Measurements from ENCODE around the gene STMP1. TPM values are rescaled to one million over a fixed set of nuclear protein-coding genes. Genes with fewer than 3 reads are reported as not detected.

The STMP1 gene
- polyA plus RNA-seq, 2 of the 4 experiments (the other 2 are of a cell fraction), result 33.0 to 35.5 TPM

GRCh38 chr7:135706858-135707569 lies 44.7 kb downstream of the STMP1 start:
- ATAC-seq (no peak), DNase-seq (ENCODE audit: low read depth in 1 of 2, low spot score in 1 of 2) (no peak), FAIRE-seq (no peak)
- H3K27ac ChIP-seq, result no peak overlapping the region
- TF ChIP-seq CBX8 (IDR thresholded peaks at IDR 0.05) (no peak), NPAS2 (CRISPR knock-in tag; IDR thresholded peaks at IDR 0.05; ENCODE audit: borderline replicate concordance) (no peak), RARB (CRISPR knock-in tag; IDR thresholded peaks at IDR 0.05) (no peak), PHF8 (IDR thresholded peaks at IDR 0.05; ENCODE audit: borderline replicate concordance, low read depth) (no peak), RAD21 (conservative IDR thresholded peaks at IDR 0.05 in 1 of 2, IDR thresholded peaks at IDR 0.05 in 1 of 2) (no peak), TFCP2L1 (CRISPR knock-in tag; IDR thresholded peaks at IDR 0.05) (no peak), CEBPB (IDR thresholded peaks at IDR 0.05) (no peak), PBX3 (IDR thresholded peaks at IDR 0.05) (no peak), RCOR1 (IDR thresholded peaks at IDR 0.05; ENCODE audit: low read depth, low read length) (no peak), EP300 (IDR thresholded peaks at IDR 0.05) (no peak), FOSL2 (IDR thresholded peaks at IDR 0.05) (no peak), FOSL2 (CRISPR knock-in tag; IDR thresholded peaks at IDR 0.05) (no peak), KDM1A (IDR thresholded peaks at IDR 0.05; ENCODE audit: low read depth) (no peak)
- TF ChIP-seq, protein P1, sequence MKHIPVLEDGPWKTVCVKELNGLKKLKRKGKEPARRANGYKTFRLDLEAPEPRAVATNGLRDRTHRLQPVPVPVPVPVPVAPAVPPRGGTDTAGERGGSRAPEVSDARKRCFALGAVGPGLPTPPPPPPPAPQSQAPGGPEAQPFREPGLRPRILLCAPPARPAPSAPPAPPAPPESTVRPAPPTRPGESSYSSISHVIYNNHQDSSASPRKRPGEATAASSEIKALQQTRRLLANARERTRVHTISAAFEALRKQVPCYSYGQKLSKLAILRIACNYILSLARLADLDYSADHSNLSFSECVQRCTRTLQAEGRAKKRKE (CRISPR knock-in tag; IDR thresholded peaks at IDR 0.05; ENCODE audit: low read depth), result no peak
- TF ChIP-seq, protein P2, sequence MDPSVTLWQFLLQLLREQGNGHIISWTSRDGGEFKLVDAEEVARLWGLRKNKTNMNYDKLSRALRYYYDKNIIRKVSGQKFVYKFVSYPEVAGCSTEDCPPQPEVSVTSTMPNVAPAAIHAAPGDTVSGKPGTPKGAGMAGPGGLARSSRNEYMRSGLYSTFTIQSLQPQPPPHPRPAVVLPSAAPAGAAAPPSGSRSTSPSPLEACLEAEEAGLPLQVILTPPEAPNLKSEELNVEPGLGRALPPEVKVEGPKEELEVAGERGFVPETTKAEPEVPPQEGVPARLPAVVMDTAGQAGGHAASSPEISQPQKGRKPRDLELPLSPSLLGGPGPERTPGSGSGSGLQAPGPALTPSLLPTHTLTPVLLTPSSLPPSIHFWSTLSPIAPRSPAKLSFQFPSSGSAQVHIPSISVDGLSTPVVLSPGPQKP (IDR thresholded peaks at IDR 0.05; ENCODE audit: low read depth, low read length), result no peak
- TF ChIP-seq, protein P3, sequence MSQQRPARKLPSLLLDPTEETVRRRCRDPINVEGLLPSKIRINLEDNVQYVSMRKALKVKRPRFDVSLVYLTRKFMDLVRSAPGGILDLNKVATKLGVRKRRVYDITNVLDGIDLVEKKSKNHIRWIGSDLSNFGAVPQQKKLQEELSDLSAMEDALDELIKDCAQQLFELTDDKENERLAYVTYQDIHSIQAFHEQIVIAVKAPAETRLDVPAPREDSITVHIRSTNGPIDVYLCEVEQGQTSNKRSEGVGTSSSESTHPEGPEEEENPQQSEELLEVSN (IDR thresholded peaks at IDR 0.05; ENCODE audit: borderline replicate concordance, low read depth), result no peak
- WGBS (ENCODE audit: missing lambda C conversion rate), result 74% methylated on average over 7 of the region's 7 CpGs
- H3K4me1 ChIP-seq, result no peaks in the 10 kb centered on the region
- ChIA-PET CTCF (interaction anchor here (1.5 to 3.0 kb wide), 3 partner anchors 10 to 34 kb away, joined by 4 to 11 read pairs (median 6); no protein-coding TSS in a partner anchor), POLR2A (no interaction called here)
- no peaks in the 10 kb centered on the region for H3K9me3 ChIP-seq
- H3K4me2 ChIP-seq, result no peak overlapping the region
- no peak overlapping the region for H3K4me3 ChIP-seq

- ATAC-seq (no peak), FAIRE-seq (no peak), DNase-seq (ENCODE audit: low read depth in 1 of 2, low spot score in 1 of 2) (no peak)
- Histone ChIP-seq H3K4me1 (no peaks in the 10 kb centered on the region), H3K9me3 (no peaks in the 10 kb centered on the region), H3K27ac (no peak overlapping the region), H3K4me2 (no peak overlapping the region), H3K4me3 (no peak overlapping the region)
- 92% methylated on average over 5 of the region's 5 CpGs for WGBS (ENCODE audit: missing lambda C conversion rate)
- ChIA-PET CTCF (interaction anchor here (1.5 to 1.6 kb wide), 2 partner anchors 9 to 19 kb away, joined by 4 to 6 read pairs; no protein-coding TSS in a partner anchor), POLR2A (no interaction called here)
- no peak for TF ChIP-seq HOXB13 (CRISPR knock-in tag; IDR thresholded peaks at IDR 0.05; ENCODE audit: low read depth)
- TF ChIP-seq SREBF2 (IDR thresholded peaks at IDR 0.05), result no peak
- TF ChIP-seq NPAS2 (CRISPR knock-in tag; IDR thresholded peaks at IDR 0.05; ENCODE audit: borderline replicate concordance), result no peak
- no peak for TF ChIP-seq KDM5A (IDR thresholded peaks at IDR 0.05)
- TF ChIP-seq, protein P1 (CRISPR knock-in tag; IDR thresholded peaks at IDR 0.05; ENCODE audit: low read depth), result no peak
- no peak for TF ChIP-seq FOSL2 (IDR thresholded peaks at IDR 0.05)
- TF ChIP-seq FOSL2 (CRISPR knock-in tag; IDR thresholded peaks at IDR 0.05), result no peak
- TF ChIP-seq TP53 (CRISPR knock-in tag; IDR thresholded peaks at IDR 0.05), result no peak
- TF ChIP-seq RAD21 (conservative IDR thresholded peaks at IDR 0.05 in 1 of 2, IDR thresholded peaks at IDR 0.05 in 1 of 2), result no peak
- TF ChIP-seq MYC (IDR thresholded peaks at IDR 0.05; ENCODE audit: borderline replicate concordance, low read length), result no peak
- TF ChIP-seq BHLHE40 (IDR thresholded peaks at IDR 0.05; ENCODE audit: low read depth, low read length), result no peak
- no peak for TF ChIP-seq KDM1A (IDR thresholded peaks at IDR 0.05; ENCODE audit: low read depth)
- TF ChIP-seq EHMT2 (IDR thresholded peaks at IDR 0.05; ENCODE audit: low read depth), result no peak
- TF ChIP-seq, protein P4, sequence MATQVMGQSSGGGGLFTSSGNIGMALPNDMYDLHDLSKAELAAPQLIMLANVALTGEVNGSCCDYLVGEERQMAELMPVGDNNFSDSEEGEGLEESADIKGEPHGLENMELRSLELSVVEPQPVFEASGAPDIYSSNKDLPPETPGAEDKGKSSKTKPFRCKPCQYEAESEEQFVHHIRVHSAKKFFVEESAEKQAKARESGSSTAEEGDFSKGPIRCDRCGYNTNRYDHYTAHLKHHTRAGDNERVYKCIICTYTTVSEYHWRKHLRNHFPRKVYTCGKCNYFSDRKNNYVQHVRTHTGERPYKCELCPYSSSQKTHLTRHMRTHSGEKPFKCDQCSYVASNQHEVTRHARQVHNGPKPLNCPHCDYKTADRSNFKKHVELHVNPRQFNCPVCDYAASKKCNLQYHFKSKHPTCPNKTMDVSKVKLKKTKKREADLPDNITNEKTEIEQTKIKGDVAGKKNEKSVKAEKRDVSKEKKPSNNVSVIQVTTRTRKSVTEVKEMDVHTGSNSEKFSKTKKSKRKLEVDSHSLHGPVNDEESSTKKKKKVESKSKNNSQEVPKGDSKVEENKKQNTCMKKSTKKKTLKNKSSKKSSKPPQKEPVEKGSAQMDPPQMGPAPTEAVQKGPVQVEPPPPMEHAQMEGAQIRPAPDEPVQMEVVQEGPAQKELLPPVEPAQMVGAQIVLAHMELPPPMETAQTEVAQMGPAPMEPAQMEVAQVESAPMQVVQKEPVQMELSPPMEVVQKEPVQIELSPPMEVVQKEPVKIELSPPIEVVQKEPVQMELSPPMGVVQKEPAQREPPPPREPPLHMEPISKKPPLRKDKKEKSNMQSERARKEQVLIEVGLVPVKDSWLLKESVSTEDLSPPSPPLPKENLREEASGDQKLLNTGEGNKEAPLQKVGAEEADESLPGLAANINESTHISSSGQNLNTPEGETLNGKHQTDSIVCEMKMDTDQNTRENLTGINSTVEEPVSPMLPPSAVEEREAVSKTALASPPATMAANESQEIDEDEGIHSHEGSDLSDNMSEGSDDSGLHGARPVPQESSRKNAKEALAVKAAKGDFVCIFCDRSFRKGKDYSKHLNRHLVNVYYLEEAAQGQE (IDR thresholded peaks at IDR 0.05), result no peak
Observed at GRCh38 chr7:135707570-135707966, 45.3 kb downstream of the STMP1 start.

All from A549 (cell line).